K562 (cell line): ENCODE measurements around the gene GNAS-AS1. TPM values are rescaled to one million over a fixed set of nuclear protein-coding genes. Genes with fewer than 3 reads are reported as not detected.

Source experiments
- ATAC-seq: fragments of 200-7000 bp; cut with Tn5 transposase; 3 replicates; pipeline ENCODE4 v1.9.1; 2020; ENCODE audit warnings: moderate library complexity
- BruUV-seq: library from RNA; stranded (reverse); fragments of 400-500 nt; replicated peaks from 2 replicates; lab custom pipeline; 2021; lab: Mats Ljungman, UMichigan
- CTCF ChIA-PET: fragments of 300-600 bp; formaldehyde crosslinking; extraction: SDS; loops from one replicate; lab custom pipeline; 2021; ENCODE audit warnings: low intra/inter-chr PET ratio; lab: Yijun Ruan, JAX
- POLR2A ChIA-PET: fragments of 300-600, 350-650 bp; sonication (Branson Sonifier 250); formaldehyde crosslinking; extraction: SDS; loops from one replicate; lab custom pipeline; 2021; ENCODE audit warnings: antibody characterized with exemption, inconsistent platforms; lab: Yijun Ruan, JAX
- DNase-seq, 4 experiments: peaks; one replicate each; pipeline versions ENCODE4 v3.0.0 to v3.0.0-alpha.2; 2011 to 2018; ENCODE audit warnings: low spot score in 3 of 4, mixed read lengths in 3 of 4; ENCODE audit errors: extremely low read depth in 1 of 4
- FAIRE-seq: peaks from 2 replicates; lab custom pipeline; 2011; peaks lifted over from hg19 to GRCh38; lab: Jason Lieb, UNC
- H2AFZ ChIP-seq: 2 replicates; pipeline ENCODE4 v1.6.0; 2011; ENCODE audit warnings: low read depth, low read length, control low read depth, inconsistent platforms
- H3K27ac ChIP-seq: fragments of 200-600 bp; 3 replicates; pipeline ENCODE4 v1.8.0; 2011; ENCODE audit warnings: low read depth, mild to moderate bottlenecking, control low read depth, inconsistent platforms, low read length, moderate library complexity, mixed read lengths; ENCODE audit errors: extremely low read depth
- H3K27me3 ChIP-seq, 2 experiments: fragments of 300-600 bp in 1 of 2; 2 replicates in 1 of 2; 3 replicates in 1 of 2; pipeline versions ENCODE4 v1.6.0 to v1.8.0; 2011; ENCODE audit warnings: inconsistent platforms in 2 of 2, low read length in 2 of 2, mild to moderate bottlenecking in 1 of 2, mixed read lengths in 1 of 2, moderate library complexity in 1 of 2; ENCODE audit not compliant: control insufficient read depth in 2 of 2, insufficient read depth in 2 of 2
- H3K36me3 ChIP-seq: fragments of 300-600 bp; 3 replicates; pipeline ENCODE4 v1.8.0; 2011; ENCODE audit warnings: mild to moderate bottlenecking, low read length, inconsistent platforms; ENCODE audit not compliant: control insufficient read depth, insufficient read depth
- H3K4me1 ChIP-seq, 2 experiments: fragments of 200-600 bp in 1 of 2; replicated peaks in 1 of 2; 2 replicates in 1 of 2; 3 replicates in 1 of 2; pipeline versions ENCODE4 v1.5.1 to v1.8.0; 2011; ENCODE audit warnings: inconsistent platforms in 2 of 2, low read length in 2 of 2, mild to moderate bottlenecking in 1 of 2, mixed read lengths in 1 of 2, moderate library complexity in 1 of 2; ENCODE audit not compliant: control insufficient read depth in 2 of 2, insufficient read depth in 2 of 2
- H3K4me2 ChIP-seq: 2 replicates; pipeline ENCODE4 v1.6.1; 2011; ENCODE audit warnings: low read length, control low read depth, inconsistent platforms, mixed read lengths; ENCODE audit not compliant: insufficient read depth
- H3K4me3 ChIP-seq: fragments of 200-600 bp; sonication (generic), shearing (Covaris generic); 2 replicates; pipeline ENCODE4 v1.5.1; 2016; ENCODE audit warnings: control low read depth, inconsistent platforms
- H3K79me2 ChIP-seq: fragments of 200-600 bp; 3 replicates; pipeline ENCODE4 v1.8.0; 2011; ENCODE audit warnings: low read length, inconsistent platforms; ENCODE audit not compliant: control insufficient read depth, insufficient read depth
- H3K9ac ChIP-seq, 2 experiments: 2 replicates each; pipeline versions ENCODE4 v1.6.0 to v1.6.1; 2011; ENCODE audit warnings: low read depth in 2 of 2, low read length in 2 of 2, control low read depth in 1 of 2, inconsistent platforms in 1 of 2, mild to moderate bottlenecking in 1 of 2, mixed read lengths in 1 of 2; ENCODE audit not compliant: insufficient read depth in 1 of 2
- H3K9me1 ChIP-seq: one replicate; pipeline ENCODE4 v1.6.0; 2011; ENCODE audit warnings: inconsistent platforms, mild to moderate bottlenecking, low read length, moderate library complexity; ENCODE audit not compliant: control insufficient read depth, insufficient read depth
- H3K9me3 ChIP-seq: replicated peaks from 2 replicates; pipeline ENCODE4 v1.5.1; 2011; ENCODE audit warnings: low read depth, low read length, inconsistent platforms; ENCODE audit not compliant: control insufficient read depth, insufficient read depth
- H4K20me1 ChIP-seq: replicated peaks from 2 replicates; pipeline ENCODE4 v1.6.1; 2011; ENCODE audit warnings: low read length, inconsistent platforms, mixed read lengths; ENCODE audit not compliant: control insufficient read depth, insufficient read depth
- BDP1 ChIP-seq: IDR thresholded peaks from 3 replicates; pipeline ENCODE4 v1.6.1; 2011; ENCODE audit not compliant: insufficient read length, insufficient read depth
- CTCF ChIP-seq, 3 experiments: IDR thresholded peaks in 2 of 3; conservative IDR thresholded peaks in 1 of 3; 2 replicates each; pipeline ENCODE4 v1.5.1; 2011 to 2012; ENCODE audit warnings: low read length in 3 of 3, mild to moderate bottlenecking in 3 of 3, control low read depth in 2 of 3, improper control_type of control experiment in 1 of 3, inconsistent platforms in 1 of 3, low read depth in 1 of 3, mixed read lengths in 1 of 3, moderate library complexity in 1 of 3; ENCODE audit not compliant: insufficient read depth in 2 of 3
- L3MBTL2 ChIP-seq: fragments of 450-650 bp; IDR thresholded peaks from 2 replicates; pipeline ENCODE4 v1.6.1; 2016; ENCODE audit warnings: mild to moderate bottlenecking, moderate library complexity
- REST ChIP-seq, 2 experiments: fragments of 450-650 bp; formaldehyde crosslinking in 1 of 2; IDR thresholded peaks; 2 replicates each; pipeline versions ENCODE4 v1.4.0 to v1.6.1; 2014 to 2020; ENCODE audit warnings: mild to moderate bottlenecking in 2 of 2, borderline replicate concordance in 1 of 2, low read depth in 1 of 2
- RFX5 ChIP-seq: IDR thresholded peaks from 2 replicates; pipeline ENCODE4 v1.6.1; 2011; ENCODE audit warnings: low read depth, mild to moderate bottlenecking, improper control_type of control experiment, low read length
- SMC3 ChIP-seq: conservative IDR thresholded peaks from 2 replicates; pipeline ENCODE4 v1.6.1; 2011; ENCODE audit warnings: low read depth, low read length, improper control_type of control experiment; ENCODE audit not compliant: insufficient read depth
- USF1 ChIP-seq: sonication (generic); formaldehyde crosslinking; IDR thresholded peaks from 2 replicates; pipeline ENCODE4 v1.9.0; 2022; ENCODE audit warnings: mild to moderate bottlenecking, missing genetic modification reagents
- ZFP1 ChIP-seq: fragments of 450-650 bp; formaldehyde crosslinking; IDR thresholded peaks from 2 replicates; pipeline ENCODE4 v1.4.0; 2020; ENCODE audit warnings: mild to moderate bottlenecking, mixed read lengths
- ZFP30 ChIP-seq: fragments of 250-450 bp; sonication (Bioruptor Pico); IDR thresholded peaks from 2 replicates; pipeline ENCODE4 v1.8.0; 2022; ENCODE audit warnings: moderate library complexity, mild to moderate bottlenecking, inconsistent platforms, borderline replicate concordance
- WGBS: fragments of 100-300 bp; shearing (Covaris generic); methylation state at CpG from one replicate; pipeline ENCODE4 v1.1.6; 2016; ENCODE audit warnings: low coverage, mixed read lengths; ENCODE audit not compliant: insufficient coverage; ENCODE audit errors: missing lambda C conversion rate; 5-methylcytosine and 5-hydroxymethylcytosine counted together
- in situ Hi-C: fragments of 300-500 bp; cut with MboI; formaldehyde crosslinking; loops from 4 replicates; pipeline ENCODE4 v1.15.0; 2018; ENCODE audit warnings: inconsistent platforms, mixed read lengths
- intact Hi-C: fragments of 100-400 bp; cut with micrococcal nuclease; formaldehyde crosslinking; loops from 2 replicates; pipeline ENCODE4 v1.14.2; 2022
- polyA plus RNA-seq, 8 experiments: library from polyadenylated mRNA; depleted of rRNA in 4 of 8; stranded (reverse) in 5 of 8; unstranded in 3 of 8; fragments of >200 nt; fragmentation: Nextera tagmentation in 2 of 8; fragmentation: Illumina TruSeq in 1 of 8; extraction: Ambion mirVana in 2 of 8; extraction: Trizol in 1 of 8; gene quantifications; 2 replicates each; pipeline versions ENCODE4 v1.2.1 to v1.2.3, GENCODE V29; 2011 to 2014; ENCODE audit warnings: inconsistent platforms in 1 of 8, missing spikeins in 1 of 8
- total RNA-seq, 7 experiments: library from RNA; depleted of rRNA in 6 of 7; stranded (reverse); fragments of >200 nt in 6 of 7; fragmentation: Illumina TruSeq in 2 of 7; extraction: Trizol in 2 of 7; gene quantifications; 2 replicates each; pipeline versions ENCODE4 v1.2.1 to v1.2.3, GENCODE V29; 2011 to 2021; ENCODE audit warnings: low replicate concordance in 1 of 7

GNAS-AS1 gene
- total and polyA plus RNA-seq, 9 of the 15 experiments (the other 6 are each of a cell fraction or from before 2014, with no cell fraction given), result 0.04 to 2.5 (median 0.25) TPM

GRCh38 chr20:58852543-58853271 lies 2.0 kb upstream of the GNAS-AS1 start, which contains the start of gene GNAS:
Gene GNAS, plus strand, starts transcription at chr20:58852716.
- Histone ChIP-seq H4K20me1 (no peaks in the 10 kb centered on the region), H3K4me2 (no peak within 1 kb of the TSS), H3K4me3 (no peak within 1 kb of the TSS), H3K9me1 (no peaks in the 10 kb centered on the region), H3K9ac (peak within 1 kb of the TSS in 1 of 2 experiments; percentile 35; a peak in 1 of 4 replicates), H2AFZ (peak within 1 kb of the TSS; percentile 66), H3K27me3 (peaks cover 2 to 21% of the 10 kb centered on the region in 2 experiments; a peak in 2 of 5 replicates), H3K79me2 (no peaks in the 10 kb centered on the region), H3K4me1 (peaks cover 0 to 39% of the 10 kb centered on the region in 2 experiments; a peak in 2 of 5 replicates), H3K27ac (no peak within 1 kb of the TSS), H3K36me3 (no peaks in the 10 kb centered on the region), H3K9me3 (no peaks in the 10 kb centered on the region)
- in situ Hi-C loops (loop anchor here (10.0 kb wide), 1 partner anchor 368 kb away; no protein-coding TSS in a partner anchor), intact Hi-C loops (no loop called here)
- ATAC-seq, result peak; percentile 85
- no TSS peak for BruUV-seq
- CTCF ChIA-PET, result interaction anchor here (1.2 kb wide), 1 partner anchor 370 kb away, joined by 4 read pairs; no protein-coding TSS in a partner anchor
- POLR2A ChIA-PET, result interaction anchor here (0.5 to 0.6 kb wide), 3 partner anchors 36 to 447 kb away, joined by 3 read pairs; partner anchors contain the start of gene EDN3
- peak; percentile 29 to 48 (median 37) for DNase-seq
- no peak for FAIRE-seq
- 6% methylated on average over 29 of the region's 35 CpGs for WGBS
- TF ChIP-seq RFX5 (no peak), ZFP1 (CRISPR knock-in tag) (no peak), REST (IDR thresholded peaks at IDR 0.05; ENCODE audit: borderline replicate concordance) (peak; percentile 20; the same call in 1 of the 2 replicates), REST (CRISPR knock-in tag; IDR thresholded peaks at IDR 0.05; ENCODE audit: low read depth) (no peak), USF1 (peak; percentile 64), SMC3 (peak; percentile 68), L3MBTL2 (0 out of 2 replicates have a peak, but pooled peaks have one; percentile 25), BDP1 (no peak), ZFP30 (CRISPR knock-in tag) (no peak), CTCF (IDR thresholded peaks at IDR 0.05 in 2 of 3, conservative IDR thresholded peaks at IDR 0.05 in 1 of 3; ENCODE audit: insufficient read depth in 2 of 3, low read depth in 1 of 3, low read length in 3 of 3) (peak; percentile 51 to 70 (median 58))
